GM12892 (cell line): ENCODE data around the gene GLI2.

ENCODE experiments used
- POLR2A ChIP-seq: IDR thresholded peaks from 2 replicates; pipeline ENCODE4 v1.6.1; 2011; ENCODE audit warnings: low read depth, low read length, control low read depth
- POLR2AphosphoS5 ChIP-seq: IDR thresholded peaks from 2 replicates; pipeline ENCODE4 v1.6.1; 2011; ENCODE audit warnings: low read depth, low read length, control low read depth

DNA sequence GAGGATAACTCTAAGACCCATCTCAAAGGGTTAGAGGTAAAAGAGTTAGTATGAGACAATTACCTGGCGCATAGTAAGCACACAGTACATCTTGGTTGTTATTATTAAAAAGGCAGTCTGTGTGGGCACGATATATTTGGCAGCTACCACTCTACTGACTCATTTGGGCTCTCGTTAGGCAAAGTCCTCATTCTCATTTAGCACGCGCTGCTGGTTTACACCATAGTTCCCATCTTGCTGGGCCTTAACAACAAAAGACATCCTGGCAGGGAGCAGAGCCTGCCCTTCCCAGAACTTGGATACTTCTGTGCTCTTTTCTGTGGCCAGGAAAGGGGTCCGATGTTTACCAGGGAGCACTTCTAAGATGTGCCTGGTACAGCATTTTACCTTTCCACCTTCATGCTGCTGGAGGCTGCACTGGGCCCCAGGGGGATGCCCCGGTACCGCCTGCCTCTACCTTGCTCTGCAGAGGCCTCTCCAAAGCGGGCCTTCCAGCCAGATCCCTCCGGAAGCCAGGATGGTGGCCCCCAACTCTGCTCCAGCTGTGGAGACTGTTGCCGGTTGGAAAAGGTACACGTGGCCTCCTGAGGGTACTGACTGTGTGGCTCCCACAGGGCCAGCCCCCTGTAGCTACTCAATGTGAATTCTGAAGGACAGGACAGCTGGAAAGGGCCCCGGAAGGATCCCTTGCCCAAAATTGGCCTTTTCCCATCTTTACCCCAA, 15.0 kb downstream of the GLI2 start:
- TF ChIP-seq POLR2A = no peak
- TF ChIP-seq POLR2AphosphoS5 = no peak
